Keratinocyte (primary cell): ENCODE measurements around the gene MCOLN2. TPM values are rescaled to one million over a fixed set of nuclear protein-coding genes. Genes with fewer than 3 reads are reported as not detected.

Experiments
- DNase-seq: peaks from one replicate; pipeline ENCODE4 v3.0.0-alpha.2; 2011; ENCODE audit warnings: low read depth, missing footprints, low spot score
- FAIRE-seq: peaks from 2 replicates; lab custom pipeline; 2011; peaks lifted over from hg19 to GRCh38; lab: Jason Lieb, UNC
- H2AFZ ChIP-seq: 2 replicates; pipeline ENCODE4 v1.6.0; 2012; ENCODE audit warnings: low read length, control low read depth, inconsistent platforms; ENCODE audit not compliant: control insufficient read depth
- H3K27ac ChIP-seq: 2 replicates; pipeline ENCODE4 v1.5.1; 2011; ENCODE audit warnings: low read length; ENCODE audit not compliant: control insufficient read depth, insufficient read depth
- H3K27me3 ChIP-seq: 3 replicates; pipeline ENCODE4 v1.6.0; 2011; ENCODE audit warnings: low read length; ENCODE audit not compliant: control insufficient read depth, insufficient read depth; ENCODE audit errors: extremely low read depth
- H3K36me3 ChIP-seq, 2 experiments: 2 replicates in 1 of 2; 3 replicates in 1 of 2; pipeline ENCODE4 v1.5.1; 2011; ENCODE audit warnings: low read length in 2 of 2, mild to moderate bottlenecking in 1 of 2; ENCODE audit not compliant: control insufficient read depth in 2 of 2, insufficient read depth in 2 of 2; ENCODE audit errors: extremely low read depth in 1 of 2
- H3K4me1 ChIP-seq: 3 replicates; pipeline ENCODE4 v1.5.1; 2011; ENCODE audit warnings: low read length; ENCODE audit not compliant: control insufficient read depth, insufficient read depth; ENCODE audit errors: extremely low read depth
- H3K4me2 ChIP-seq: 3 replicates; pipeline ENCODE4 v1.6.0; 2011; ENCODE audit warnings: low read depth, low read length; ENCODE audit not compliant: control insufficient read depth, insufficient read depth; ENCODE audit errors: extremely low read depth
- H3K4me3 ChIP-seq, 3 experiments: fragments of 200-600 bp in 1 of 3; sonication (generic) in 1 of 3; 2 replicates in 2 of 3; 3 replicates in 1 of 3; pipeline ENCODE4 v1.5.1; 2011 to 2016; ENCODE audit warnings: low read length in 3 of 3, mild to moderate bottlenecking in 3 of 3, control low read depth in 2 of 3, inconsistent platforms in 1 of 3, low read depth in 1 of 3, mixed read lengths in 1 of 3, mixed run types in 1 of 3, moderate library complexity in 1 of 3; ENCODE audit not compliant: control insufficient read depth in 2 of 3, insufficient read depth in 2 of 3; ENCODE audit errors: extremely low read depth in 1 of 3
- H3K79me2 ChIP-seq: 2 replicates; pipeline ENCODE4 v1.6.0; 2012; ENCODE audit warnings: low read length; ENCODE audit not compliant: control insufficient read depth, insufficient read depth
- H3K9ac ChIP-seq: 3 replicates; pipeline ENCODE4 v1.6.0; 2011; ENCODE audit warnings: low read length; ENCODE audit not compliant: control insufficient read depth, insufficient read depth; ENCODE audit errors: extremely low read depth
- H3K9me1 ChIP-seq: 3 replicates; pipeline ENCODE4 v1.6.0; 2011; ENCODE audit warnings: low read length; ENCODE audit not compliant: control insufficient read depth, insufficient read depth; ENCODE audit errors: extremely low read depth
- H3K9me3 ChIP-seq: 2 replicates; pipeline ENCODE4 v1.5.1; 2012; ENCODE audit warnings: low read depth, low read length; ENCODE audit not compliant: control insufficient read depth
- H4K20me1 ChIP-seq: 3 replicates; pipeline ENCODE4 v1.6.0; 2011; ENCODE audit warnings: low read length; ENCODE audit not compliant: control insufficient read depth, insufficient read depth; ENCODE audit errors: extremely low read depth
- EZH2 ChIP-seq: IDR thresholded peaks from one replicate; pipeline ENCODE4 v1.6.1; 2012; ENCODE audit warnings: inconsistent platforms, mild to moderate bottlenecking, low read length, moderate library complexity
- dilution Hi-C: fragments of 300-500 bp; cut with MboI; formaldehyde crosslinking; loops from one replicate; pipeline ENCODE4 v1.7.0; 2020; ENCODE audit warnings: low sequenced_read_pairs; ENCODE audit not compliant: extremely low pct_ligation_motif_present
- polyA plus RNA-seq, 5 experiments: library from polyadenylated mRNA; depleted of rRNA in 3 of 5; stranded (reverse) in 3 of 5; stranded (forward) in 1 of 5; unstranded in 1 of 5; fragments of >200 nt; gene quantifications; 1 replicate in 1 of 5; 2 replicates in 3 of 5; 3 replicates in 1 of 5; pipeline versions ENCODE4 v1.2.1 to v1.2.3, GENCODE V29; 2011 to 2012; ENCODE audit warnings: missing spikeins in 2 of 5, low read depth in 1 of 5, low replicate concordance in 1 of 5
- TF ChIP-seq, protein P1 (sequence below), 3 experiments: IDR thresholded peaks in 1 of 3; conservative IDR thresholded peaks in 1 of 3; optimal IDR thresholded peaks in 1 of 3; 2 replicates in 2 of 3; 3 replicates in 1 of 3; pipeline versions ENCODE3 to v1.5.1; 2011; ENCODE audit warnings: low read length in 3 of 3, mild to moderate bottlenecking in 3 of 3, moderate library complexity in 2 of 3, control low read depth in 1 of 3, inconsistent platforms in 1 of 3; ENCODE audit not compliant: insufficient read depth in 2 of 3; ENCODE audit errors: extremely low read depth in 1 of 3

MCOLN2 gene
- polyA plus RNA-seq, 1 donor (not counting 4 experiments of a cell fraction or from before 2014, with no cell fraction given) = 0.14 TPM

DNA sequence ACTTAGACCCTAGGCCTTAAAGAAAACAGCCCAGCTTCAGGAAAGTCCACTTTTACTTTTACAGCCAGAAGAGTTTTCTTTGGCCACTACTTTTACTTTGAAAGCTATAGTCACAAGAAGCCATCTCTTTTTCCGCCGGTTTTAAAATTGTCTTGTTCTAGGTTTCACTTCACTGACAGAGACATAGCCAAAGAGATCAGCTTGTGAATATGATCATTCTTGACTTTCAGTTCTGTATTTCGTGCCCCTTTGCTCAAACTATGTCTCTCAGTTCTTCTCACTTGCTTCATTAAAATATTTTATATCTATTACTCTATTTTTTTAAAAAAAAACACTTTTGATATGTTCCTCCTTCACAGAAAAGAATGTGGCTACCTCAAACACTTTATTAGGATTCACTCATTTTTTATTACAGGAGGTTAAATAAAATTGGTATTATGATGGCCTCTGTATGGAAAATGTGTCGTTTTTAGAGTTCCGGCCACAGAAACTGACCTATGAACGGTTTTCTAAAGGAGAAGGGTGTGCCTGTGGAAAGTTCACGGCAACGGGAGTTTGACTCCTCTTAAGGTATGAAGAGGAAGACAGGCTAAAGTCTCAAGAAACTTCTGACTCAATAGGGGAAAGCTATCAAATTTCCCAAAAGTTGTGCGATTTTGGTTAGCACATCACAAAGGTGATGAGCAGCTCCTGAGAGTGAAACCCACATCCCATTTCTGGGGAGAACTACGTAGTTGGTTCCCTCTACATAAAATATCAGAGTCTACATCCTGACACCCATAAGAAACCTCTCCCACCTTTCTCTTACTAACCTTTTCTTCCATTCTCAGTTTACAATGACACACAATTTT is 1.2 kb downstream of the MCOLN2 start:
- H3K9ac ChIP-seq = no peak overlapping the region
- no peaks in the 10 kb centered on the region for H3K79me2 ChIP-seq
- H3K4me2 ChIP-seq = no peak overlapping the region
- TF ChIP-seq, protein P1, sequence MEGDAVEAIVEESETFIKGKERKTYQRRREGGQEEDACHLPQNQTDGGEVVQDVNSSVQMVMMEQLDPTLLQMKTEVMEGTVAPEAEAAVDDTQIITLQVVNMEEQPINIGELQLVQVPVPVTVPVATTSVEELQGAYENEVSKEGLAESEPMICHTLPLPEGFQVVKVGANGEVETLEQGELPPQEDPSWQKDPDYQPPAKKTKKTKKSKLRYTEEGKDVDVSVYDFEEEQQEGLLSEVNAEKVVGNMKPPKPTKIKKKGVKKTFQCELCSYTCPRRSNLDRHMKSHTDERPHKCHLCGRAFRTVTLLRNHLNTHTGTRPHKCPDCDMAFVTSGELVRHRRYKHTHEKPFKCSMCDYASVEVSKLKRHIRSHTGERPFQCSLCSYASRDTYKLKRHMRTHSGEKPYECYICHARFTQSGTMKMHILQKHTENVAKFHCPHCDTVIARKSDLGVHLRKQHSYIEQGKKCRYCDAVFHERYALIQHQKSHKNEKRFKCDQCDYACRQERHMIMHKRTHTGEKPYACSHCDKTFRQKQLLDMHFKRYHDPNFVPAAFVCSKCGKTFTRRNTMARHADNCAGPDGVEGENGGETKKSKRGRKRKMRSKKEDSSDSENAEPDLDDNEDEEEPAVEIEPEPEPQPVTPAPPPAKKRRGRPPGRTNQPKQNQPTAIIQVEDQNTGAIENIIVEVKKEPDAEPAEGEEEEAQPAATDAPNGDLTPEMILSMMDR (optimal IDR thresholded peaks at IDR 0.05 in 1 of 3, IDR thresholded peaks at IDR 0.05 in 1 of 3, conservative IDR thresholded peaks at IDR 0.05 in 1 of 3; ENCODE audit: extremely low read depth in 1 of 3, insufficient read depth in 2 of 3, low read length in 3 of 3) = no peak
- TF ChIP-seq EZH2 = no peak
- no peaks in the 10 kb centered on the region for H4K20me1 ChIP-seq
- peaks cover 21% of the 10 kb centered on the region for H3K27me3 ChIP-seq
- H3K27ac ChIP-seq = no peak overlapping the region
- dilution Hi-C loops = no loop called here
- no peaks in the 10 kb centered on the region for H3K36me3 ChIP-seq
- DNase-seq (no peak), FAIRE-seq (no peak)
- no peaks in the 10 kb centered on the region for H3K9me1 ChIP-seq
- peaks cover 6% of the 10 kb centered on the region for H3K4me1 ChIP-seq
- no peak overlapping the region for H2AFZ ChIP-seq
- H3K4me3 ChIP-seq = no peak overlapping the region
- H3K9me3 ChIP-seq = no peaks in the 10 kb centered on the region

DNA sequence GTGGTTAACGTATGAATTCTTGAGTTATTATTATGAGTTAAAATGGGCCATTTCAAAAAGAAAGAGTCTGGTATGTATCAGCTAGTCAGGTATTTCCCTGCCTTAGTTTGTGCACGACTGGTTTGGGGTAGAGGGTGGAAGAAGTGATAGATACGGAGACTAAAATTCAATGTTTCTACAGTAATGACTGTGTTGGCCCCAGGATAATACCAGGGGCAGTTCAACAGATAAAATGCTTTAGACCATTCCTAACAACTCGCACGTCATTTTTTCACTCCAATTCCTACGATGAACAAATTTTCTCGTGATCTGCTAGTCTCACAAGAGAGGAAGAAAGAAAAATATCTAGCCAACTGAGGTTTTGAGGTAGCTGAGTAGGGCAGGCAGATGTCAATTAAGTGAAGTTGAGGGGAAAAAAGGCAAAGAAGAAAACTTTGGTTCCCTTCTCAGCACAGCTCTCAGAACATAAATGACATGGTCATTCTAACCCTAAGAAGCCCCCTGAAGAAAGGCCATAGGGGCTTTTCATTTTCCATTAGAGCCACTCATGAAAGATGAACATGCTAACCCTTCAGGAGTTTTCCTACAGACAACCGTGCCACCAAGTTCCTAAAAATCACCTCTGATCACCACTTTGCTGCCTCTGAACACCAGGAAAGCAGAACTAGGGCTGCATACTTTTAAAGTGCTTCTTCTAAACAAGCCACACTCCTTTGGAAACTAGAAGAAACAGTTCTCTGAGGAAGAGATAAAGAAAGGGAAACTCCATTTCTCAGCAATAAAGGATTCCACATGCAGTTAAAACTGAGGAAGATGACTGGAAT is 5.6 kb downstream of the MCOLN2 start:
- H3K4me3 ChIP-seq = no peak overlapping the region
- no peak overlapping the region for H3K9ac ChIP-seq
- dilution Hi-C loops = no loop called here
- no peaks in the 10 kb centered on the region for H3K36me3 ChIP-seq
- H4K20me1 ChIP-seq = no peaks in the 10 kb centered on the region
- no peaks in the 10 kb centered on the region for H3K9me1 ChIP-seq
- H2AFZ ChIP-seq = no peak overlapping the region
- no peaks in the 10 kb centered on the region for H3K9me3 ChIP-seq
- no peaks in the 10 kb centered on the region for H3K4me1 ChIP-seq
- DNase-seq = no peak
- no peaks in the 10 kb centered on the region for H3K79me2 ChIP-seq
- H3K27ac ChIP-seq = no peak overlapping the region
- TF ChIP-seq EZH2 = no peak
- TF ChIP-seq, protein P1 (optimal IDR thresholded peaks at IDR 0.05 in 1 of 3, IDR thresholded peaks at IDR 0.05 in 1 of 3, conservative IDR thresholded peaks at IDR 0.05 in 1 of 3; ENCODE audit: extremely low read depth in 1 of 3, insufficient read depth in 2 of 3, low read length in 3 of 3) = no peak
- H3K4me2 ChIP-seq = no peak overlapping the region
- no peaks in the 10 kb centered on the region for H3K27me3 ChIP-seq
- no peak for FAIRE-seq
